HG02938 (cell line): ENCODE measurements around the gene CAMKMT.

Experiments used
- ATAC-seq: cut with Tn5 transposase; IDR thresholded peaks from one replicate; pipeline ENCODE4 v1.9.1; 2021; ENCODE audit warnings: mild to moderate bottlenecking, moderate library complexity; ENCODE audit not compliant: unreplicated experiment

The CAMKMT gene

GRCh38 chr2:44442019-44442418 lies 80.3 kb downstream of the CAMKMT start:
- ATAC-seq: no peak

GRCh38 chr2:44443517-44443916 lies 81.8 kb downstream of the CAMKMT start:
- no peak for ATAC-seq

- ATAC-seq: no peak
Measured at GRCh38 chr2:44444881-44445280, 83.1 kb downstream of the CAMKMT start.

- ATAC-seq: no peak
Measured at GRCh38 chr2:44448860-44449527, 87.2 kb downstream of the CAMKMT start.

GRCh38 chr2:44450082-44450481 lies 88.3 kb downstream of the CAMKMT start:
- no peak for ATAC-seq

GRCh38 chr2:44450806-44451205 lies 89.1 kb downstream of the CAMKMT start:
- ATAC-seq: no peak

- no peak for ATAC-seq
Measured at GRCh38 chr2:44452069-44452583, 90.4 kb downstream of the CAMKMT start.

- no peak for ATAC-seq
Measured at GRCh38 chr2:44453259-44453658, 91.5 kb downstream of the CAMKMT start.

GRCh38 chr2:44455877-44456276 lies 94.1 kb downstream of the CAMKMT start:
- ATAC-seq: no peak

- no peak for ATAC-seq
Measured at GRCh38 chr2:44456946-44457345, 95.2 kb downstream of the CAMKMT start.

GRCh38 chr2:44459739-44460138 lies 98.0 kb downstream of the CAMKMT start:
- ATAC-seq: no peak

GRCh38 chr2:44462934-44463849 lies 101.4 kb downstream of the CAMKMT start:
- ATAC-seq: no peak

GRCh38 chr2:44464437-44464836 lies 102.7 kb downstream of the CAMKMT start:
- no peak for ATAC-seq

- ATAC-seq: no peak
Measured at GRCh38 chr2:44470151-44470550, 108.4 kb downstream of the CAMKMT start.

- ATAC-seq: no peak
Measured at GRCh38 chr2:44477657-44478414, 116.1 kb downstream of the CAMKMT start.

GRCh38 chr2:44479127-44479887 lies 117.6 kb downstream of the CAMKMT start:
- ATAC-seq: peak; percentile 90

GRCh38 chr2:44480068-44480467 lies 118.3 kb downstream of the CAMKMT start:
- no peak for ATAC-seq

GRCh38 chr2:44487052-44487451 lies 125.3 kb downstream of the CAMKMT start:
- no peak for ATAC-seq

GRCh38 chr2:44490726-44491125 lies 129.0 kb downstream of the CAMKMT start:
- ATAC-seq: no peak

- ATAC-seq: no peak
Measured at GRCh38 chr2:44494006-44494405, 132.3 kb downstream of the CAMKMT start.
